HepG2 (cell line): Measurements from ENCODE around the gene ANKDD1A. TPM values are rescaled to one million over a fixed set of nuclear protein-coding genes. Genes with fewer than 3 reads are reported as not detected.

ENCODE experiments used
- BRCA1 ChIP-seq: sonication (generic); formaldehyde crosslinking; IDR thresholded peaks from 2 replicates; pipeline ENCODE4 v1.4.0; 2020; ENCODE audit warnings: missing genetic modification reagents
- DBP ChIP-seq: sonication (generic); formaldehyde crosslinking; IDR thresholded peaks from 2 replicates; pipeline ENCODE4 v1.4.0; 2020; ENCODE audit warnings: missing genetic modification reagents; ENCODE audit errors: not compliant biosample characterization
- ETV5 ChIP-seq: IDR thresholded peaks from 2 replicates; pipeline ENCODE4 v1.6.1; 2018; ENCODE audit warnings: missing biosample characterization, missing genetic modification reagents, inconsistent platforms, borderline replicate concordance
- HCFC1 ChIP-seq: fragments of 150-350 bp; IDR thresholded peaks from 2 replicates; pipeline ENCODE4 v1.6.1; 2014; ENCODE audit warnings: low read depth, low read length
- HNRNPLL ChIP-seq: fragments of 200-400 bp; formaldehyde crosslinking; IDR thresholded peaks from 2 replicates; pipeline ENCODE4 v1.6.1; 2017; ENCODE audit warnings: mild to moderate bottlenecking, low read depth, low read length; ENCODE audit not compliant: poor library complexity, severe bottlenecking
- MAZ ChIP-seq, 2 experiments: sonication (generic) in 1 of 2; formaldehyde crosslinking in 1 of 2; IDR thresholded peaks; 2 replicates each; pipeline versions ENCODE4 v1.5.0 to v1.6.1; 2012 to 2020; ENCODE audit warnings: low read depth in 2 of 2, mild to moderate bottlenecking in 2 of 2, borderline replicate concordance in 1 of 2, improper control_type of control experiment in 1 of 2, low read length in 1 of 2, missing genetic modification reagents in 1 of 2, moderate library complexity in 1 of 2
- MXD3 ChIP-seq: IDR thresholded peaks from 2 replicates; pipeline ENCODE4 v1.6.1; 2016; ENCODE audit warnings: mild to moderate bottlenecking, missing biosample characterization, missing genetic modification reagents
- PITX1 ChIP-seq: sonication (generic); formaldehyde crosslinking; IDR thresholded peaks from 2 replicates; pipeline ENCODE4 v1.5.1; 2020; ENCODE audit warnings: mild to moderate bottlenecking, missing genetic modification reagents
- POLR2AphosphoS5 ChIP-seq: IDR thresholded peaks from 2 replicates; pipeline ENCODE4 v1.6.1; 2012; ENCODE audit warnings: low read depth, low read length
- UBTF ChIP-seq: sonication (generic); formaldehyde crosslinking; IDR thresholded peaks from 2 replicates; pipeline ENCODE4 v1.4.0; 2020; ENCODE audit warnings: mild to moderate bottlenecking, missing genetic modification reagents
- ZBTB38 ChIP-seq: sonication (generic); formaldehyde crosslinking; IDR thresholded peaks from 2 replicates; pipeline ENCODE4 v1.5.1; 2020; ENCODE audit warnings: mild to moderate bottlenecking, missing genetic modification reagents
- ZC3H13 ChIP-seq: sonication (generic); formaldehyde crosslinking; IDR thresholded peaks from 2 replicates; pipeline ENCODE4 v1.8.1; 2023; ENCODE audit warnings: mild to moderate bottlenecking, missing genetic modification reagents, moderate library complexity
- ZNF430 ChIP-seq: sonication (generic); formaldehyde crosslinking; IDR thresholded peaks from 2 replicates; pipeline ENCODE4 v1.9.0; 2021; ENCODE audit warnings: mild to moderate bottlenecking, missing genetic modification reagents
- ZNF552 ChIP-seq: sonication (generic); formaldehyde crosslinking; IDR thresholded peaks from 2 replicates; pipeline ENCODE4 v1.9.0; 2022; ENCODE audit warnings: missing genetic modification reagents, mild to moderate bottlenecking, borderline replicate concordance
- ZNF687 ChIP-seq: sonication (generic); formaldehyde crosslinking; IDR thresholded peaks from 2 replicates; pipeline ENCODE4 v1.5.1; 2020; ENCODE audit warnings: mild to moderate bottlenecking, missing genetic modification reagents, moderate library complexity
- ZNF770 ChIP-seq: sonication (generic); formaldehyde crosslinking; IDR thresholded peaks from 2 replicates; pipeline ENCODE4 v1.5.0; 2020; ENCODE audit warnings: mild to moderate bottlenecking, missing genetic modification reagents
- polyA plus RNA-seq, 8 experiments: library from polyadenylated mRNA; depleted of rRNA in 3 of 8; stranded (reverse) in 7 of 8; unstranded in 1 of 8; fragments of >200 nt; fragmentation: Illumina TruSeq in 4 of 8; extraction: Trizol in 4 of 8; gene quantifications; 2 replicates each; pipeline versions ENCODE4 v1.2.1 to v1.2.3, GENCODE V29; 2011 to 2016; ENCODE audit warnings: low read depth in 4 of 8, missing spikeins in 1 of 8, mixed read lengths in 1 of 8; ENCODE audit not compliant: insufficient read depth in 1 of 8
- total RNA-seq, 5 experiments: library from RNA; depleted of rRNA; stranded (reverse); fragments of >200 nt; fragmentation: Illumina TruSeq; extraction: Trizol; gene quantifications; 2 replicates each; pipeline ENCODE4 v1.2.3, GENCODE V29; 2016; ENCODE audit warnings: low read depth in 1 of 5

The ANKDD1A gene
- total and polyA plus RNA-seq, 2 of the 13 experiments (the other 11 are each of a cell fraction or from before 2014, with no cell fraction given) = 0.11 to 0.48 TPM

GRCh38 chr15:64893481-64894394 lies 18.0 kb upstream of the ANKDD1A start (continued):
- TF ChIP-seq ZNF687 (CRISPR knock-in tag) (peak; percentile 73), ZBTB38 (CRISPR knock-in tag) (peak; percentile 26; the same call in 1 of the 2 replicates), POLR2AphosphoS5 (peak; percentile 37; the same call in 1 of the 2 replicates), ZNF552 (CRISPR knock-in tag) (no peak), ZC3H13 (CRISPR knock-in tag) (0 out of 2 replicates have a peak, but pooled peaks have one; percentile 48), UBTF (CRISPR knock-in tag) (0 out of 2 replicates have a peak, but pooled peaks have one; percentile 2), PITX1 (CRISPR knock-in tag) (0 out of 2 replicates have a peak, but pooled peaks have one; percentile 32), MXD3 (CRISPR knock-in tag) (0 out of 2 replicates have a peak, but pooled peaks have one; percentile 11), ETV5 (CRISPR knock-in tag) (0 out of 2 replicates have a peak, but pooled peaks have one; percentile 12), ZNF770 (CRISPR knock-in tag) (peak; percentile 41; the same call in 1 of the 2 replicates), DBP (no peak), HCFC1 (no peak), HNRNPLL (peak; percentile 18), MAZ (IDR thresholded peaks at IDR 0.05; ENCODE audit: borderline replicate concordance, low read depth, low read length) (no peak), MAZ (CRISPR knock-in tag; IDR thresholded peaks at IDR 0.05; ENCODE audit: low read depth) (0 out of 2 replicates have a peak, but pooled peaks have one; percentile 25), BRCA1 (no peak), ZNF430 (0 out of 2 replicates have a peak, but pooled peaks have one; percentile 35)
